Left renal pelvis (tissue), 4 donors: ENCODE measurements around the gene ICA1L. TPM values are rescaled to one million over a fixed set of nuclear protein-coding genes. Genes with fewer than 3 reads are reported as not detected.
A peak's percentile ranks its signal among the peaks of the same experiment; 100 is the strongest.
"Not testable (repeated sequence)": the region's sequence is repeated elsewhere in the genome, so short reads cannot be mapped to it uniquely, and the experiment has no call there.

Source experiments
- DNase-seq, 4 donors: peaks; one replicate each; pipeline ENCODE4 v3.0.0-alpha.2; 2013; ENCODE audit warnings: low read depth in 4 of 4, low spot score in 3 of 4
- polyA plus RNA-seq, 4 donors: library from polyadenylated mRNA; unstranded; fragments of 120-200 nt; gene quantifications; one replicate each; pipeline ENCODE4 v1.2.1, GENCODE V29; 2013; ENCODE audit not compliant: insufficient read length in 4 of 4

The ICA1L gene
- polyA plus RNA-seq = 10 to 100 TPM; 13.1 to 28.9 (median 19.7) TPM

GRCh38 chr2:202871300-202872141 is at the start of gene ICA1L:
Gene ICA1L (minus strand): TSS chr2:202871766. CDS start chr2:202829009, 42,757 bp downstream.
- peak; percentile 60 to 71 (median 68) for DNase-seq

GRCh38 chr2:202918860-202919259 is 47.3 kb upstream of the ICA1L start:
- no peak for DNase-seq

- peak in 2 of 4 donors; percentile 4 to 10 for DNase-seq
These were observed 41.0 kb upstream of the ICA1L start for GRCh38 chr2:202912342-202913201.

- DNase-seq = peak; percentile 94 to 97 (median 94)
These were observed 40.2 kb upstream of the ICA1L start, which contains the start of the genes CARF and WDR12 for GRCh38 chr2:202911512-202912341. Gene CARF (plus strand): TSS chr2:202912275. CDS start chr2:202941903, 29,628 bp downstream. Gene WDR12 (minus strand): TSS chr2:202911673. CDS start chr2:202911476, 197 bp downstream.

- DNase-seq = no peak
These were observed 39.6 kb upstream of the ICA1L start for GRCh38 chr2:202911203-202911511.

- DNase-seq = no peak
These were observed 39.1 kb upstream of the ICA1L start for GRCh38 chr2:202910698-202911097.

- not testable (repeated sequence) for DNase-seq
These were observed 38.7 kb upstream of the ICA1L start for GRCh38 chr2:202910250-202910649.

GRCh38 chr2:202909394-202910192 is 38.0 kb upstream of the ICA1L start:
- no peak for DNase-seq

- no peak for DNase-seq
These were observed 36.6 kb upstream of the ICA1L start for GRCh38 chr2:202908186-202908585.

GRCh38 chr2:202905507-202905906 is 33.9 kb upstream of the ICA1L start:
- not testable (repeated sequence) for DNase-seq

- DNase-seq = no peak
These were observed 13.6 kb upstream of the ICA1L start for GRCh38 chr2:202885190-202885589.

- DNase-seq = no peak
These were observed 12.6 kb upstream of the ICA1L start for GRCh38 chr2:202883987-202884675.

- no peak for DNase-seq
These were observed 10.0 kb upstream of the ICA1L start for GRCh38 chr2:202881570-202881969.

- no peak for DNase-seq
These were observed 6.1 kb upstream of the ICA1L start for GRCh38 chr2:202877699-202878098.

GRCh38 chr2:202870431-202871299 is 901 bp downstream of the ICA1L start:
- DNase-seq = peak; percentile 54 to 73 (median 60)

GRCh38 chr2:202861987-202862386 is 9.6 kb downstream of the ICA1L start:
- DNase-seq = no peak

- DNase-seq = no peak
These were observed 13.0 kb downstream of the ICA1L start for GRCh38 chr2:202858601-202859000.

- not testable (repeated sequence) for DNase-seq
These were observed 22.2 kb downstream of the ICA1L start for GRCh38 chr2:202849343-202849742.
